Measurements from ENCODE around the gene DCC.

GRCh38 chr18:52979892-52980291 lies 639.9 kb downstream of the DCC start:
- no peak for TF ChIP-seq CTCF (IDR thresholded peaks at IDR 0.05)
- TF ChIP-seq POLR2A (IDR thresholded peaks at IDR 0.05) = no peak
- no peak for TF ChIP-seq EP300 (IDR thresholded peaks at IDR 0.05)
